Measurements from ENCODE around the gene ARHGEF28. TPM values are rescaled to one million over a fixed set of nuclear protein-coding genes. Genes with fewer than 3 reads are reported as not detected.

ARHGEF28 gene
- total RNA-seq, 1 donor from 2014 or later: 0.11 TPM

- no peaks in the 10 kb centered on the region for H3K4me1 Mint-ChIP-seq
- no peaks in the 10 kb centered on the region for H3K9me3 Mint-ChIP-seq
- no peaks in the 10 kb centered on the region for H3F3A ChIP-seq (ENCODE audit: low read depth)
- H3K27me3 Mint-ChIP-seq (ENCODE audit: insufficient read depth, low read depth): peaks cover 8% of the 10 kb centered on the region
- H2AFZ ChIP-seq (replicated peaks): no peak overlapping the region
- H3K27ac ChIP-seq: no peak overlapping the region
- H3K4me2 ChIP-seq: no peak overlapping the region
- no peaks in the 10 kb centered on the region for H3K9me3 ChIP-seq (ENCODE audit: low read depth)
- no peaks in the 10 kb centered on the region for H3K36me3 Mint-ChIP-seq
- no peak for TF ChIP-seq EZH2 (IDR thresholded peaks at IDR 0.05)
- no peak for TF ChIP-seq EZH2phosphoT487 (IDR thresholded peaks at IDR 0.05)
- H3K4me3 Mint-ChIP-seq: no peak overlapping the region
- no peaks in the 10 kb centered on the region for H3K36me3 ChIP-seq
- no peaks in the 10 kb centered on the region for H4K20me1 ChIP-seq (ENCODE audit: low read depth)
- no peak for DNase-seq (ENCODE audit: low spot score)
- H3K9ac ChIP-seq: no peak overlapping the region
- no peaks in the 10 kb centered on the region for H3K79me2 ChIP-seq (ENCODE audit: low read depth)
- no peak overlapping the region for H3K27ac Mint-ChIP-seq
- no peaks in the 10 kb centered on the region for H3K4me1 ChIP-seq
- no peaks in the 10 kb centered on the region for H3K27me3 ChIP-seq
- H3K4me3 ChIP-seq: no peak overlapping the region
Observed at GRCh38 chr5:73896668-73897067, 270.7 kb downstream of the ARHGEF28 start.

GRCh38 chr5:73897893-73898292 lies 271.9 kb downstream of the ARHGEF28 start:
- H3K27me3 ChIP-seq: no peaks in the 10 kb centered on the region
- H3K4me2 ChIP-seq: no peak overlapping the region
- no peak overlapping the region for H3K27ac ChIP-seq
- no peak overlapping the region for H3K4me3 ChIP-seq
- Mint-ChIP-seq H3K9me3 (no peaks in the 10 kb centered on the region), H3K36me3 (no peaks in the 10 kb centered on the region), H3K4me3 (no peak overlapping the region), H3K27me3 (ENCODE audit: insufficient read depth, low read depth) (peaks cover 2% of the 10 kb centered on the region), H3K27ac (no peak overlapping the region), H3K4me1 (peaks cover 3% of the 10 kb centered on the region)
- H3K79me2 ChIP-seq (ENCODE audit: low read depth): no peaks in the 10 kb centered on the region
- H3K36me3 ChIP-seq: no peaks in the 10 kb centered on the region
- H4K20me1 ChIP-seq (ENCODE audit: low read depth): no peaks in the 10 kb centered on the region
- no peak for TF ChIP-seq CTCF (IDR thresholded peaks at IDR 0.05)
- no peak for TF ChIP-seq EZH2phosphoT487 (IDR thresholded peaks at IDR 0.05)
- no peak for TF ChIP-seq EZH2 (IDR thresholded peaks at IDR 0.05)
- no peaks in the 10 kb centered on the region for H3F3A ChIP-seq (ENCODE audit: low read depth)
- no peak overlapping the region for H3K9ac ChIP-seq
- no peaks in the 10 kb centered on the region for H3K9me3 ChIP-seq (ENCODE audit: low read depth)
- DNase-seq (ENCODE audit: low spot score): no peak
- no peaks in the 10 kb centered on the region for H3K4me1 ChIP-seq
- H2AFZ ChIP-seq (replicated peaks): no peak overlapping the region

- Histone ChIP-seq H4K20me1 (ENCODE audit: low read depth) (no peaks in the 10 kb centered on the region), H3K27ac (no peak overlapping the region), H3K9ac (no peak overlapping the region), H3K4me2 (no peak overlapping the region), H3K9me3 (ENCODE audit: low read depth) (no peaks in the 10 kb centered on the region), H3F3A (ENCODE audit: low read depth) (no peaks in the 10 kb centered on the region), H3K4me1 (no peaks in the 10 kb centered on the region), H3K79me2 (ENCODE audit: low read depth) (no peaks in the 10 kb centered on the region), H3K36me3 (no peaks in the 10 kb centered on the region), H2AFZ (replicated peaks) (no peak overlapping the region), H3K27me3 (no peaks in the 10 kb centered on the region), H3K4me3 (no peak overlapping the region)
- no peak for DNase-seq (ENCODE audit: low spot score)
- Mint-ChIP-seq H3K27ac (no peak overlapping the region), H3K4me3 (no peak overlapping the region), H3K27me3 (ENCODE audit: insufficient read depth, low read depth) (peaks cover 2% of the 10 kb centered on the region), H3K9me3 (no peaks in the 10 kb centered on the region), H3K4me1 (peaks cover 3% of the 10 kb centered on the region), H3K36me3 (no peaks in the 10 kb centered on the region)
- TF ChIP-seq EZH2phosphoT487 (IDR thresholded peaks at IDR 0.05): no peak
- no peak for TF ChIP-seq CTCF (IDR thresholded peaks at IDR 0.05)
- no peak for TF ChIP-seq EZH2 (IDR thresholded peaks at IDR 0.05)
Observed at GRCh38 chr5:73899055-73899454, 273.1 kb downstream of the ARHGEF28 start.

- Mint-ChIP-seq H3K27me3 (ENCODE audit: insufficient read depth, low read depth) (peaks cover 4% of the 10 kb centered on the region), H3K36me3 (no peaks in the 10 kb centered on the region), H3K4me1 (peaks cover 3% of the 10 kb centered on the region), H3K9me3 (no peaks in the 10 kb centered on the region), H3K27ac (no peak overlapping the region), H3K4me3 (no peak overlapping the region)
- DNase-seq (ENCODE audit: low spot score): no peak
- TF ChIP-seq CTCF (IDR thresholded peaks at IDR 0.05): no peak
- no peak for TF ChIP-seq EZH2 (IDR thresholded peaks at IDR 0.05)
- TF ChIP-seq EZH2phosphoT487 (IDR thresholded peaks at IDR 0.05): no peak
- H3K9ac ChIP-seq: no peak overlapping the region
- H3K4me2 ChIP-seq: no peak overlapping the region
- no peak overlapping the region for H2AFZ ChIP-seq (replicated peaks)
- H3K79me2 ChIP-seq (ENCODE audit: low read depth): no peaks in the 10 kb centered on the region
- H3K27me3 ChIP-seq: no peaks in the 10 kb centered on the region
- H3K36me3 ChIP-seq: no peaks in the 10 kb centered on the region
- no peak overlapping the region for H3K4me3 ChIP-seq
- no peak overlapping the region for H3K27ac ChIP-seq
- no peaks in the 10 kb centered on the region for H4K20me1 ChIP-seq (ENCODE audit: low read depth)
- no peaks in the 10 kb centered on the region for H3K9me3 ChIP-seq (ENCODE audit: low read depth)
- H3K4me1 ChIP-seq: no peaks in the 10 kb centered on the region
- H3F3A ChIP-seq (ENCODE audit: low read depth): no peaks in the 10 kb centered on the region
Observed at GRCh38 chr5:73899916-73900315, 273.9 kb downstream of the ARHGEF28 start.
